ENCODE data around the gene SLC1A2.

DNA sequence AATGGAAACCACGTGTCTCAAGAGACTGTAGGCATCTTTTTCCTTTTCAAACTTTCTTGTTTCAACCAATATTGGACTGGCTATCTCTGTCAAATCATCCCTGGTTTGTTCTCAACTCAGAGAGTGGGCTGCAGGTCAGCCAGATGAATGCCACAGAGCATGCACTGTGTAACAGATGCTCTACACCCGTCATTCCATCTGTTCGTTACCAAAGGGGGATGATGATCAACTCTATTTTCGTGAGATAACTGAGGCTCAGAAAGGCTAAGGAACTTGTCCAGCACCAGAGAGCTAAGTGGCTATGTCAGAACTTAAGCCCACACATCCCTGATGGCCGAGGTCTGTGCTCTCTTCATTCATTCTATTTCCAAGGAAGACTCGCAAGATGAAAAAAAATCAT lies 42.1 kb downstream of the SLC1A2 start:
- TF ChIP-seq, protein P1, sequence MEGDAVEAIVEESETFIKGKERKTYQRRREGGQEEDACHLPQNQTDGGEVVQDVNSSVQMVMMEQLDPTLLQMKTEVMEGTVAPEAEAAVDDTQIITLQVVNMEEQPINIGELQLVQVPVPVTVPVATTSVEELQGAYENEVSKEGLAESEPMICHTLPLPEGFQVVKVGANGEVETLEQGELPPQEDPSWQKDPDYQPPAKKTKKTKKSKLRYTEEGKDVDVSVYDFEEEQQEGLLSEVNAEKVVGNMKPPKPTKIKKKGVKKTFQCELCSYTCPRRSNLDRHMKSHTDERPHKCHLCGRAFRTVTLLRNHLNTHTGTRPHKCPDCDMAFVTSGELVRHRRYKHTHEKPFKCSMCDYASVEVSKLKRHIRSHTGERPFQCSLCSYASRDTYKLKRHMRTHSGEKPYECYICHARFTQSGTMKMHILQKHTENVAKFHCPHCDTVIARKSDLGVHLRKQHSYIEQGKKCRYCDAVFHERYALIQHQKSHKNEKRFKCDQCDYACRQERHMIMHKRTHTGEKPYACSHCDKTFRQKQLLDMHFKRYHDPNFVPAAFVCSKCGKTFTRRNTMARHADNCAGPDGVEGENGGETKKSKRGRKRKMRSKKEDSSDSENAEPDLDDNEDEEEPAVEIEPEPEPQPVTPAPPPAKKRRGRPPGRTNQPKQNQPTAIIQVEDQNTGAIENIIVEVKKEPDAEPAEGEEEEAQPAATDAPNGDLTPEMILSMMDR (conservative IDR thresholded peaks at IDR 0.05; ENCODE audit: low read length): no peak
- TF ChIP-seq EZH2phosphoT487 (IDR thresholded peaks at IDR 0.05; ENCODE audit: borderline replicate concordance): no peak

Data from Loucy (cell line).